HG02981 (cell line): ENCODE results near the gene ZNF548.
"Not testable (repeated sequence)": the region's sequence is repeated elsewhere in the genome, so short reads cannot be mapped to it uniquely, and the experiment has no call there.

ENCODE experiments used
- ATAC-seq: cut with Tn5 transposase; IDR thresholded peaks from one replicate; pipeline ENCODE4 v1.9.1; 2021; ENCODE audit warnings: mild to moderate bottlenecking, moderate library complexity; ENCODE audit not compliant: unreplicated experiment

Gene ZNF548

GRCh38 chr19:57389730-57390598 is at the start of gene ZNF548:
TSS of gene ZNF548 (plus strand) at chr19:57389854. CDS start at chr19:57390100, 246 bp downstream.
- ATAC-seq: peak; percentile 98

GRCh38 chr19:57342582-57342981 is 47.1 kb upstream of the ZNF548 start:
- no peak for ATAC-seq

DNA sequence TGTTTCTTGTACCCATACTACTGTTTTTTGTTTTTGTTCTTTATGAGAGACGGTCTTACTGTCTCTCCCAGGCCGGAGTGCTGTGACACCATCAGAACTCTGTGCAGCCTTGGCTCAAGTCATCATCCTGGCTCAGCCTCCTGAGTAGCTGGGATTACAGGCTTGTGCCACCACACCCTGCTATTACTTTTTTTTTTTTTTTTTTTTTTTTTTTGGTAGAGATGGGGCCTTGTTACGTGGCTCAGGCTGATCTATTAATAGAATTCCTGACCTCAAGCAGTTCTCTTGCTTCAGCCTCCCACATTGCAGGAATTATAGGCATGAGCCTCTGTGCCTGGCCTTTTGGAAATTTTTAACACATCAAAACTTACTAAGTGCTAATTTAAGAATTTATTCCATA is 41.5 kb upstream of the ZNF548 start:
- ATAC-seq: no peak

- ATAC-seq: peak; percentile 98
Observed at GRCh38 chr19:57350877-57351805, 38.5 kb upstream of the ZNF548 start, which contains the start of gene ZNF304. TSS of gene ZNF304 (plus strand) at chr19:57351271. CDS start at chr19:57351665, 394 bp downstream.

GRCh38 chr19:57351867-57352266 is 37.8 kb upstream of the ZNF548 start:
- peak; percentile 14 for ATAC-seq

- ATAC-seq: no peak
Observed at GRCh38 chr19:57355916-57356315, 33.7 kb upstream of the ZNF548 start.

DNA sequence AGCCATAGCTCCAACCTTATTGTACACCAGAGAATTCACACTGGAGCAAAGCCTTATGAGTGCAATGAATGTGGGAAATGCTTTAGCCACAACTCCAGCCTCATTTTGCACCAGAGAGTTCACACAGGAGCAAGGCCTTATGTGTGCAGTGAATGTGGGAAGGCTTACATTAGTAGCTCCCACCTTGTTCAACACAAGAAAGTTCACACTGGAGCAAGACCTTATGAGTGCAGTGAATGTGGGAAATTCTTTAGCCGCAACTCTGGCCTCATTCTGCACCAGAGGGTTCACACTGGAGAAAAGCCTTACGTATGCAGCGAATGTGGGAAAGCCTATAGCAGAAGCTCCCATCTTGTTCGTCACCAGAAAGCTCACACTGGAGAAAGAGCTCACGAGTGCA is 32.2 kb upstream of the ZNF548 start:
- ATAC-seq: no peak

GRCh38 chr19:57359300-57359699 is 30.4 kb upstream of the ZNF548 start:
- no peak for ATAC-seq

DNA sequence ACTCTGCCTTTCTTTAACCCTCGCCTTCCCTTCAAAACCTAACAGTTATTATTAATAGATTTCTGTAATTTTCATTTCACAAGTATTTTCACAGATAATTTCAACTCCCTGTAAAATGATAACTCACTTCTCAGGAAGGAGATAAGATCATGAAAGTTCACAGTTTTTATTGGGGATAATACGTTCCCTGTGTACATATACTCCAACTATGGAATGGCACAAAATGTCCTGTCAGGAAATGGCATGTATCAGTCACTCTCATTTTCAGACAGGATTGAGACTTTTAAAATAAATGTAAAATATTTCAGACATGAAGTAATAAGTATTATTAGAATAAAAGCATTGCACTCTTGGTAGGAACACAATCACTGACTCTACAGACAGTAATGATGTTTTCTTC is 27.2 kb upstream of the ZNF548 start:
- ATAC-seq: no peak

DNA sequence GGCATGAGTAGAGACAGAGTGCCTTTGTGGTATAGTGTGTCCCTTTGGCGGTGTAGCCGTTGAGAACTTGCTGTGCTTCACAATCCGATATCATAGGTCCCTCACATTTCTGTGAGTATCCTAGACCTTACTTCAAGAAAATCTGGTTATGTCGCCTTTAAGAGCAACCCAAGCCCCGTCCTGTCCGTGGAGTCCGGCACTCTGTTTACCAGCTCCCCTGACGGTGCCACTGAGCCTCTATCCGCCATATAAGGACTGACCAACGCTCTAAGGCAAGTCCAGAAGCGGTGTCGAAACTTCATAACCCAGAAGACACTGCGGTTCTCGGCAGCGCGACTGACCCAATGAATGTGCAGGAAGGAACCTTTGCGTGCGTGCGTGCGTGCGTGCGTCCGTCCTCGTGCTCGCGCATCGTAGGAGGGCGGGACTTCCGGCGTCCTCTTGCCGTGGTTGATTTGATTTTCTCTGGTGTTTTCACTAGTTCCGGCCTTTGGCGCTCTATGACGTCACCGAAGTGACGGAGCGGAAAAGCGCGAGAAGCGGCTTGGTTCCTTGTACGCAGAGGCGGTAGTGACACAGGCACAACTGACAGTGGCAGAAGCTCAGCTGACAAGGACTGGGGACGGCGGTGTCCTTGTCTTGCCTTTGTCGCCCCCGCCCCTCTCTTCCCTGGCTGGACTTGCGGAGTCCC is 26.5 kb upstream of the ZNF548 start, which contains the start of the genes TRAPPC2B and ZNF547:
Gene TRAPPC2B (plus strand): TSS at position 555 of the 691 bp plus-strand sequence. CDS start 1,283 bp downstream, outside the sequence.
Gene ZNF547 (plus strand): TSS at position 555 of the 691 bp plus-strand sequence. CDS start 5,005 bp downstream, outside the sequence.
- peak; percentile 95 for ATAC-seq

DNA sequence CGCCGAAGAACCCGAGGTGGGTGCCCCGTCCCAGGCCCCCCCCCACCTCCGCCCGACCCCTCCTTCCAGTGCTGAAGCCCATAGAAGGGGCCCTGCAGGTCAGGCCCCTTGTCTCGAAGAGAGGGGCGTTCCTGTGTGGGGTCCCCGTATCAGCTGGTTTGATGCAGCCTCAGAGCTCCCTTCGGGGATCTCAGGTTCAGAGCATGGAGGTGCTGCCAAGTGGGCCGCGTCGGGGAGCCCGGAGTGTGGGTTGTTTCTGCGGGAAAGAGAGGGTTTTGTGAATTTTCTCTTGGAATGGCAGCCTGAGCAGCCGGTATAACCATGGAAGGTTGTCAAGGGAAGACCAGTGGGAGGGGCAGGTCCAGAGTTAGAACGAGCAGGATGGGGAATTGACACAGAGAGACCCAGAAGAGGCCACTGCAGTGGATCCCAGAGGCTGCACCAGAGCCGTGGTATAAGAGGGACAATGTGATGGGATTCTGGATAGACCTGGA is 25.9 kb upstream of the ZNF548 start:
- peak; percentile 4 for ATAC-seq

DNA sequence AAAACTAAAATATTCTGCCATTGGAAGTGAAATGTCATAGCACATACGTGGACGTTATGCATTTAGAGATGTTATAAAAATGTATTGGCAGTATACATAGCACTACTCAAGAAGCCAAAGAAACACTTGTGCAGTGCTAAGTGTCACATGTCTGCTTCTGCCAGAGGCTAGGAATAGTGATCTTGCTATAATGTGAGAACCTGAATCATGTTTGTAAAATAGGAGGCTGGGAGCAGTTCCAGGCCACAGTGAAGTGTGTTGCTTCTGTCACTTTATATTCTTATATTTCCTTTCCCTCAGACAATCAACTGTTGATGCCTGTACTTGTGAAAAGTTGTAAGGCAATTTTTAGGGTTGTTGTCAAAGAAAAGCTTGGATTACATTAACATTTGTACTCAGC is 22.9 kb upstream of the ZNF548 start:
- no peak for ATAC-seq

GRCh38 chr19:57374179-57374578 is 15.5 kb upstream of the ZNF548 start:
- ATAC-seq: no peak

DNA sequence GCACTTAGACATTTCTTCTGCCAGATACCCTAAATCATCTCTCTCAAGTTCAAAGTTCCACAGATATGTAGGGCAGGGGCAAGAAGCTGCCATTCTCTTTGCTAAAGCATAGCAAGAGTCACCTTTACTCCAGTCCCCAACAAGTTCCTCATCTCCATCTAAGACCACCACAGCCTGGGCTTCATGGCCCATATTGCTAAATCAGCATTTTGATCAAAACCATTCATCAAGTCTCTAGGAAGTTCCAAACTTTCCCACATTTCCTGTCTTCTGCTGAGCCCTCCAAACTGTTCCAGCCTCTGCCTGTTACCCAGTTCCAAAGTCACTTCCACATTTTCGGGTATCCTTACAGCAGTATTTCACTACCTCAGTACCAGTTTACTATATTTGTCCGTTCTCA is 15.0 kb upstream of the ZNF548 start:
- ATAC-seq: not testable (repeated sequence)

GRCh38 chr19:57376151-57376550 is 13.5 kb upstream of the ZNF548 start:
- ATAC-seq: no peak

- ATAC-seq: no peak
Observed at GRCh38 chr19:57377498-57378146, 12.0 kb upstream of the ZNF548 start.

GRCh38 chr19:57380923-57381322 is 8.7 kb upstream of the ZNF548 start:
- ATAC-seq: no peak

DNA sequence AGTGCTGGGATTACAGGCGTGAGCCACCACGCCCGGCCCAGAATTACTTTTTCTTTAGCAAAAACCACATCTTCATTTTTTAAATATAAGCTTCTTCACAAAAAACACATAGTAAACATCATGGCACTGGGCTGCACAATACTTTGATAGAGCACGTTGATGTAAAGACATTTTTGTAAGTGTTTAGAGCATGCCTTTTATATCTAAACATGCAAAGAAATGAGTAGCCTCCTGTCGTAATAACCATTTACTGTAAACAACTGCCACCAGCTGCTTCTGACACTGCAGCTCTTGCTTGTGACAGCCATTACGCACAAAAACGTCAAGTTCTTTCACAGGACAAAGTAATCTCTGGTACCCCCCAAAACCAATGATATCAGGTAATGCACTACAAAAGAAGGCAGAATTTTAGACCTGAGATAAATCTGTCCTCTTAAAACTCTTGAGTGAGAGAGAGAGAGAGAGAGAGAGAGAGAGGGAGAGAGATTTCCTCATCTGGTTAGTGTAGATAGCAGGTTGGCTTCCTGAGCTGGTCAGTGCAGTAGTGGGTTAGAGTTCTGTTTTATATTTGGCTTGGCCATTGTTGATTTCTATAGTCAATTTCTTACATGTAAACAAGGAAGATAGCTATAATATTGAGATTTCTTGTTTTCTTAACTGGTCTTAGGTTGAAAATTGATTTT is 6.7 kb upstream of the ZNF548 start:
- no peak for ATAC-seq

DNA sequence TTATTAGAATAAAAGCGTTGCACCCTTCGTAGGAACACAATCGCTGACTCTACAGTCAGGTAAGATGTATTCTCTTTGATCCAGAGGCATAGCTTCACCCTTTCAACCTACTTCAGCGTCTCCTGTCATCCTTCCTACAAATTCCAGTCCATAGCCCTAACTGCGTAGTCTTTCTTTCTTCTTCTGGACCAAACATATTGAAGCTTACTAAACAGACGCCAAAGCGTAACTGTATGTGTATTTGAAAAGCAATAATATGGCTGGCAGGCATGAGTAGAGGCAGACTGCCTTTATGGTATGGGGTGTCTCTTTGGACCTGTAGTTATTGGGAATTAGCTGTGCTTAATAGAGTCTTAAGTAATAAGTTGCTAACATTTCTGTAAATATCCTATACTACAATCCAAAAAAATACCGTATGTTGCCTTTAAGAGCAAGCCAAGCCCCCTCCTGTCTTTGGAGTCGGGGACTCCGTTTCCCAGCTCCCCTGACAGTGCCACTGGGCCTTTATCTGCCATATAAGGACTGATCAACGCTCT is 392 bp upstream of the ZNF548 start:
- ATAC-seq: no peak
